ENCODE data around the gene TMEM62. TPM values are rescaled to one million over a fixed set of nuclear protein-coding genes. Genes with fewer than 3 reads are reported as not detected.

Gene TMEM62
- total RNA-seq, 1 experiment from 2014 or later, result 7.2 TPM

DNA sequence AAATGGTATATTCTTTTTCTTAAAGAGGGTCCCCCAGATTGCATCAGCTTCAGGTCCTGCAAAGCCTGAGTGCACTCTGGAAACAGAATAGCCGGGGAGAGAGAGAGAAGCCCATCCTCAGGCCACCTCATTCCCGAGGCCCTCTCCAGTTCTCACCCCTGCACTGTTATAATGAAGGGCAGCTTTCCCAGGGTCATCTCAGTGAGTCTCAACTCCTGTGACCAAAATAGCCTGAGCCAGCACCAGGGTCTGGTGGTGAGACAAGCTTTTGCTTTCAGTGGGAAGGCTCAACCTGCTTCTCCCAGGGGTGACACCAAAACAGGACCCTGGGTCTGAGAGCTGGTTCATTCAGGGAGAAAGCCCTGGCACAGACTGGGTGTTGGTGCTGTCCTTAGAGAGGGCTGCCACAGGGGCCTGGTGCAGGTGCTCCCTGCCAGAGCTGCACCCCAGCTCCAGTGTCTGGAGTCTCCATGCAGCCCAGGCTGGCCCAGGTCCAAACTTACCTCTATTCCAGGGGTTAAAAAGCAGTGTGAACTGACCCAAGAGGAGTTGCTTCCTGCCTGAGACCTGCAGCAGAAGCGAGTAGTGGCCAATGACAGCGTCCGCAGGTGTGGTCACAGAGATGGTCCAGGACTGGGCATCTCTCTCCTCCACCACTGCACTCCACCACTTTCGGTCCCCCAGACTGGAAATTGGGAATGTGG is 81.4 kb downstream of the TMEM62 start:
- H3K36me3 Mint-ChIP-seq (ENCODE audit: insufficient read depth in 1 of 3, low read depth in 3 of 3), result no peaks in the 10 kb centered on the region
- Histone ChIP-seq H2BK5ac (ENCODE audit: insufficient read length, low read length) (no peak overlapping the region), H2BK20ac (ENCODE audit: low read depth, low read length, poor library complexity, severe bottlenecking) (no peak overlapping the region), H2BK120ac (ENCODE audit: low read depth, low read length, poor library complexity, severe bottlenecking) (no peak overlapping the region), H3K23me2 (ENCODE audit: insufficient read length, low read depth, low read length, poor library complexity, severe bottlenecking) (no peaks in the 10 kb centered on the region), H4K5ac (ENCODE audit: insufficient read length, low read depth, low read length) (no peak overlapping the region), H3K14ac (ENCODE audit: insufficient read depth, low read length) (no peak overlapping the region), H3K9ac (ENCODE audit: extremely low read depth, insufficient read length, low read length) (no peak overlapping the region), H3K4me2 (ENCODE audit: insufficient read depth, insufficient read length, low read length) (no peak overlapping the region), H3K27me3 (ENCODE audit: insufficient read depth, low read length) (no peaks in the 10 kb centered on the region), H3K27ac (ENCODE audit: insufficient read length, low read depth, low read length) (no peak overlapping the region), H4K8ac (replicated peaks; ENCODE audit: insufficient read length, low read depth, low read length) (no peak overlapping the region), H3K79me1 (ENCODE audit: insufficient read depth, low read depth, low read length, poor library complexity, severe bottlenecking) (no peaks in the 10 kb centered on the region), H3K79me2 (ENCODE audit: insufficient read depth, low read length) (no peaks in the 10 kb centered on the region), H3K18ac (ENCODE audit: insufficient read length, low read depth, low read length) (no peak overlapping the region), H2BK15ac (ENCODE audit: low read depth, low read length) (no peak overlapping the region), H2AK5ac (ENCODE audit: insufficient read length, low read length) (no peak overlapping the region), H4K20me1 (ENCODE audit: control insufficient read depth, insufficient read depth, insufficient read length) (no peaks in the 10 kb centered on the region), H3K23ac (ENCODE audit: insufficient read length, low read depth, low read length) (no peak overlapping the region), H4K91ac (ENCODE audit: insufficient read length, low read depth, low read length) (no peak overlapping the region), H2BK12ac (ENCODE audit: insufficient read length, low read depth, low read length) (no peak overlapping the region), H3K4ac (ENCODE audit: low read depth, low read length) (no peak overlapping the region), H3K56ac (ENCODE audit: insufficient read length, low read depth, low read length) (no peak overlapping the region), H3K4me1 (ENCODE audit: insufficient read depth, low read length) (no peaks in the 10 kb centered on the region), H3T11ph (ENCODE audit: low read length) (no peak overlapping the region), H2AFZ (ENCODE audit: low read length) (no peak overlapping the region), H3K9me3 (ENCODE audit: control insufficient read depth, low read depth, low read length) (no peaks in the 10 kb centered on the region)
- no CpG with 5 or more reads among the region's 6 CpGs for whole genome bisulfite sequencing (ENCODE audit: extremely low coverage, insufficient read length, low lambda C conversion rate)
- H3K9me3 Mint-ChIP-seq, result no peaks in the 10 kb centered on the region
- peaks cover 9 to 15% of the 10 kb centered on the region in 2 experiments for H3K4me1 Mint-ChIP-seq
- H3K27me3 Mint-ChIP-seq (ENCODE audit: low read depth), result peaks cover 4% of the 10 kb centered on the region
- DNase-seq, result no peak
- no peak overlapping the region for H3K4me3 Mint-ChIP-seq
- H3K27ac Mint-ChIP-seq, result no peak overlapping the region; a peak in 1 of 7 replicates
- no peak for TF ChIP-seq CTCF (conservative IDR thresholded peaks at IDR 0.05)

Measured in H9 (cell line).